ENCODE data around the gene SYAP1.

DNA sequence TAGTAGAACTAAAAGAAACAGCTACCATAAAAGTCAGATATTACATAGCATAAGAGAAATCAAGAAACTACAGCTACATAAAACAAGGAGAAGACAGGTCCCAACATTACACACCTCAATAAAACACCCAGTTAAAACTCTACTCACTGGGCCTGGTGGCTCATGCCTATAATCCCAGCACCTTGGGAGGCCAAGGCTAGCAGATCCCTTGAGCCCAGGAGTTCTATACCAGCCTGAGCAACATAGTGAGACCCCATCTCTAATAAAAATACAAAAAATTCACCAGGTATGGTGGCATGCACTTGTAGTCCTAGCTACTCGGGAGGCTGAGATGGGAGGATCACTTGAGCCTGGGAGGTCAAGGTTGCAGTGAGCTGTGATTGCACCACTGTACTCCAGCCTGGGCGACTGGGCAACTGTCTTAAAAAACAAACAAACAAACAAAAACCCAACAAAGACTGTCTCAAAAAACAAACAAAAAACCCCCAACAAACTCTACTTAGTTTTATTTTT lies 51.6 kb downstream of the SYAP1 start:
- TF ChIP-seq, protein P1, sequence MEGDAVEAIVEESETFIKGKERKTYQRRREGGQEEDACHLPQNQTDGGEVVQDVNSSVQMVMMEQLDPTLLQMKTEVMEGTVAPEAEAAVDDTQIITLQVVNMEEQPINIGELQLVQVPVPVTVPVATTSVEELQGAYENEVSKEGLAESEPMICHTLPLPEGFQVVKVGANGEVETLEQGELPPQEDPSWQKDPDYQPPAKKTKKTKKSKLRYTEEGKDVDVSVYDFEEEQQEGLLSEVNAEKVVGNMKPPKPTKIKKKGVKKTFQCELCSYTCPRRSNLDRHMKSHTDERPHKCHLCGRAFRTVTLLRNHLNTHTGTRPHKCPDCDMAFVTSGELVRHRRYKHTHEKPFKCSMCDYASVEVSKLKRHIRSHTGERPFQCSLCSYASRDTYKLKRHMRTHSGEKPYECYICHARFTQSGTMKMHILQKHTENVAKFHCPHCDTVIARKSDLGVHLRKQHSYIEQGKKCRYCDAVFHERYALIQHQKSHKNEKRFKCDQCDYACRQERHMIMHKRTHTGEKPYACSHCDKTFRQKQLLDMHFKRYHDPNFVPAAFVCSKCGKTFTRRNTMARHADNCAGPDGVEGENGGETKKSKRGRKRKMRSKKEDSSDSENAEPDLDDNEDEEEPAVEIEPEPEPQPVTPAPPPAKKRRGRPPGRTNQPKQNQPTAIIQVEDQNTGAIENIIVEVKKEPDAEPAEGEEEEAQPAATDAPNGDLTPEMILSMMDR (IDR thresholded peaks at IDR 0.05) = no peak
- TF ChIP-seq POLR2A (IDR thresholded peaks at IDR 0.05) (no peak), POLR2AphosphoS5 (IDR thresholded peaks at IDR 0.05) (no peak)

Measured in suprapubic skin (tissue), 4 donors.